ENCODE measurements around the gene TNNT2.
A peak's percentile ranks its signal among the peaks of the same experiment; 100 is the strongest.

The TNNT2 gene

GRCh38 chr1:201377611-201378092 is at the start of gene TNNT2:
TSS of gene TNNT2 (minus strand) at chr1:201377680. CDS start at chr1:201373254, 4,426 bp downstream.
- DNase-seq (ENCODE audit: low read depth): no peak

DNA sequence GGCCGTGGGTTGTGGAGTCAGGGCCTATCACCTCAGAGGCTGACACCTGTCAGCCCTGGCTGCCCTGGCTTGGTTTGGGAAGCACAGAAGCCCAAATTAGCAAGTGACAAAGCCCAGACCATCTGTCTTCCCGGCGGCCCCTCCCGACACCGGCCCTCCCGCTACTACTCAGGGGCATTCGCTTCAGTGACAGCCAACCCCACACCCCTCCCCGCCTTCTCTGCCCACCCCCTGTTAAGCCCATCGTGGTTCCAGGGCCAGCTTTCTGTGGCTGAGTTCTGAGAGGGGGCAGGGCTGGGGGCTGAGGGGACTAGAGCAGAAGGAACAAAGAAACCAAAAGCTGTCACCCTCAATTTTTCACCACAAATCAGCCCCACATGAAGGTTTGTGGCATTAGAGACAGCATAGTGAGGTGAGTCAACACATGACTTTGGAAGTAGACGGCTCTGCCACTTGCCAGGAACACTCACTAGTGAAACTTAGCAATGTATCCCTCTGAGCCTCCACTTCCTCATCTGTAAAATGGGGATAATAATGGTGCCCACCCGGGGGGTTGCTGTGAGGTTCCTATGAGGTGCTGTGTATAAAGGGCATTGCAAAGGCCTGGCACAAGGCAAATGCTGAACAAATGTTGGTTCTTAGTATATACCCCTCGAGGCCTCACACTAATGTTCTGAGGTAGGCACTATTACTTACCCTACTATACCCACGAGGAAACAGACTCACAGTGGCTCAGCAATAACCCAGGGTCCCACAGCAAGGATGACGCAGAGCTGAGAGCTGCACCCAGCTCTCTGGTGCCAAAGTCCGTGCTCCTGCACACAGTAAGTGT is 49.2 kb upstream of the TNNT2 start:
- no peak for DNase-seq (ENCODE audit: low read depth)

- no peak for DNase-seq (ENCODE audit: low read depth)
Observed at GRCh38 chr1:201424146-201424545, 46.7 kb upstream of the TNNT2 start.

DNA sequence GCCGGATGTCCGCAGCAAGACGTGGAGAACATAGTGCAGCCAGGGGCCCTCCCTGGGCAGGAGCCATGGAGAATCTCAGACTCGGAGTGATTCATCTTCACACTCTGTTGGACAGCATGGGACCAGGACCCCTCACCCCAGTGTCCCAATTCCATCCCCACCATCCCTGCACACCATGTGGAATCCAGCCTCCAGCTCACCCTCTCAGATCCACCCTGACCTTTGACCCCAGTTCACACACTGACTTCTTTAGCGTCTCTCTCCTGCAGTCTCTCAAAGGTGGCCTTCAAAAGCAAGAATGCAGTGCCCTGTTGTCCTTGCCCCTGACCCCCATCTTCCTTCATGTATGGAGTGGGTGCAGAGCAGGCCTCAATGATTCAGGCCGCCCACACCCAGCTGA is 46.2 kb upstream of the TNNT2 start:
- DNase-seq (ENCODE audit: low read depth): no peak

GRCh38 chr1:201422436-201423030 is 45.1 kb upstream of the TNNT2 start:
- DNase-seq (ENCODE audit: low read depth): no peak

DNA sequence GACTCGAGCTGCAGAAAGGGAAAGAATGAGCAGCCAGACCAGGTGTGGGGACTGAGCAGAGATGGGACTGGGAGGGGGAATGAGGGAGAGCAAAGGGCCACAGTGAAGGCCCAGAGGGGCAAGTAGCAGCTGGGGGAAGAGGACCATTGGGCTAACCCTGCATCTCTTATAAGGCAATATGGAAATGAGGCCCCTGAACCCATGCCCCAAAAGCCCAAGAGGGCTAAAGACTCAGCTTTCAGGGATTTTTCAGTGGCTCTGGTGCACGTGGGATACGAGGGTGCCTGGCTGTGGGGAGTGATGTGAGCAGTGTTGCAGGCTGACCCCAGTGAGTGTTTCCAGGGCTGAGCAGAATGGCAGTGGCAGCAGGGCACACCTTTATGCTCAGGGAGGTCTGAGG is 44.5 kb upstream of the TNNT2 start:
- DNase-seq (ENCODE audit: low read depth): no peak

- no peak for DNase-seq (ENCODE audit: low read depth)
Observed at GRCh38 chr1:201421041-201421440, 43.6 kb upstream of the TNNT2 start.

GRCh38 chr1:201420608-201421002 is 43.1 kb upstream of the TNNT2 start:
- DNase-seq (ENCODE audit: low read depth): no peak

DNA sequence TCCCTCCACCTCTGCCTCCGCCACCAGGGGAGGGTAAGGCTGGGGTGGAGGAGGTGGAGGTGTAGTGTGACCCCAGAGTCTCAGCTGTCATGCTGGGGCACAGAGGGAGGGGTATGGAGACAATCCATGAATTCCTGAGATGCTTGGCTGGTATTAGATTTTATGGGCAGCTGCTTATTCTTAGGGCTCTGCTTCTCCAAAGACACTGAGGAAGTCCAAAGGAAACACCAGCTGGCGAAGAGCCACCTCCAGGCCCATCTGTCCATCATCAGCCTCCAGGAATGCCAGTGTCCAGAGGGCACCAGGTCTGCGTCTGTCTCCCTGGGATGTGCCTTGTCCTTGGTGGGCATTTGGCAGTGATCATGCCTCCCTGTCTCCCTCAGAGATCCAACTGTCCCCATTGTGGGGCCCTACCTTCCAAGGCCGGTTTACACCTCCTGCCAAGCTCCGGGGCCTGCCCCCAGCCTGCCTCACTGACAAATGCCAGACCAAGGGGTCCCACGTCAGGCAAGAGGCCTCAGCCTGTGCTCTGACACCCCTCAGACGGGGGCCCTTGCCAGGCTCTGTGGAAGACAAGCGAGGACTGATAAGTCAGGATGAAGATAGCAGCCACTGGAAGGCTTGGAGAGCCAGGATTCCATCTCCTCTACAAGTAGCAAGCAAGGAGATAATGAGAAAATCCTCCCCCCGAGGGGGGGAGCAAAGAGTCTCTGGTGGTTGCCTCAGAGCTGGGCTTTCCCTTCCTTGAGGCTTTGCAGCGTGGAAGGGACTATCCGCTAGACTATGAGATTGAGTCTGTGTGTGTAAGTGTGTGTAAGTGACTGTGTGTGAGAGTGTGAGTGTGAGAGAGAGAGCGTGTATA is 42.5 kb upstream of the TNNT2 start:
- DNase-seq (ENCODE audit: low read depth): no peak

DNA sequence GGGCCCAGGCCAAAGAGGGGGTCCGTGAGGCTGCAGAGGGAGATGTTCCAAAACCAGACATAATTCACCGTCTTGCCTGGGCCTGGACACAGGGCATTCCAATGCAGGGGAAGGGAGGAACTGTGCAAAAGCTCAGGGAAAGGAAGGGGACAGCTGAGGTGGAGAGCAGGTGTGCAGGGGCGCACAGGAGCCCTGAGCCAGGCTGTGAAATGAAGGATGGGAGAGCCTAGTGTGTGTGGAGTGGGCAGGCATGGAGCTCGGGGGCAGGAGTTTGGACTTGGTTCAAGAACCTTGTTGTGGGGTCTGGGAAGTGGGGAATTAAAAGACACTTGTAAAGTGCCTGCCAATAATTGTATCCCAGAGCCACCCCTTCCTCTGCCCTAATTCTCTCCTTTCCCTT is 41.8 kb upstream of the TNNT2 start:
- DNase-seq (ENCODE audit: low read depth): no peak

GRCh38 chr1:201418461-201418860 is 41.0 kb upstream of the TNNT2 start:
- DNase-seq (ENCODE audit: low read depth): no peak

GRCh38 chr1:201414051-201414738 is 36.7 kb upstream of the TNNT2 start:
- DNase-seq (ENCODE audit: low read depth): no peak

DNA sequence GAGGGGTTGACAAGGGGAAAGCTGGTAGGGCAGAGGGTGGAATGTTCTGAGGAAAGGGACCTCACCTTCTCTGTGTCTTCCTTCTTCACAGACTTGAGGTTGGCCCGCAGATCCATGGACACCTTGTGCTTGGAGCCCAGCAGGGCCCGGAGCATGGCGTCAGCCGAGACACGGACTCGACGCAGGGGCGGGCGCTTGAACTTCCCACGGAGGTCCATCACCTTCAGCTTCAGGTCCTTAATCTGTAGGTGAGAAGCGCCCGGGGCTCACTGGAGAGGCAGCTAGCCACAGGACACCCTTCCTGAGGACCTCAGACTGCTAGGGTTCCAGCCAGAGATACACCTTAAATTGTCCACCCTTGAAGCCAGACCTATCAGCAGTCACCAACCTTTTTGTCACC is 33.8 kb upstream of the TNNT2 start:
- DNase-seq (ENCODE audit: low read depth): no peak

DNA sequence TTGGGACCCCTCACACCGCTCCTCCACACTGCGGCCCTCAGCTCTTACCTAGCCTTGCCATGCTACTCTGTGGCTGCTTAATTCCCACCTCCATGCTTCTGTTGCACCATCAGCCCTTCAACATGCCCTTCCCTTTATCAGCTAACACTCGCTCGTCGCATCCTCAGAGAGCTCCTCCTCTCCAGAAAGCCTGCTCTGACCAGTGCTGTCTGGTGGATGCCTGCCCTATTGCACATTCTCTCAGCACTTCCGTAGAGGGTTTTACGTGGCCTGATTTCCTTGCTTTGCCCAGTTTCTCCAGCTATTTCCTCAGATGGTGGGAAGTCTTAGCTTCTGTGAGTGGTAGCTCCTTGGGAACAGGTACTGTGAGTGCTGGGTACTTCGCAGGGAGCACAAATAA is 32.0 kb upstream of the TNNT2 start:
- DNase-seq (ENCODE audit: low read depth): no peak

- DNase-seq (ENCODE audit: low read depth): no peak
Observed at GRCh38 chr1:201408834-201409200, 31.3 kb upstream of the TNNT2 start.

GRCh38 chr1:201408176-201408833 is 30.8 kb upstream of the TNNT2 start:
- peak; percentile 60 for DNase-seq (ENCODE audit: low read depth)

DNA sequence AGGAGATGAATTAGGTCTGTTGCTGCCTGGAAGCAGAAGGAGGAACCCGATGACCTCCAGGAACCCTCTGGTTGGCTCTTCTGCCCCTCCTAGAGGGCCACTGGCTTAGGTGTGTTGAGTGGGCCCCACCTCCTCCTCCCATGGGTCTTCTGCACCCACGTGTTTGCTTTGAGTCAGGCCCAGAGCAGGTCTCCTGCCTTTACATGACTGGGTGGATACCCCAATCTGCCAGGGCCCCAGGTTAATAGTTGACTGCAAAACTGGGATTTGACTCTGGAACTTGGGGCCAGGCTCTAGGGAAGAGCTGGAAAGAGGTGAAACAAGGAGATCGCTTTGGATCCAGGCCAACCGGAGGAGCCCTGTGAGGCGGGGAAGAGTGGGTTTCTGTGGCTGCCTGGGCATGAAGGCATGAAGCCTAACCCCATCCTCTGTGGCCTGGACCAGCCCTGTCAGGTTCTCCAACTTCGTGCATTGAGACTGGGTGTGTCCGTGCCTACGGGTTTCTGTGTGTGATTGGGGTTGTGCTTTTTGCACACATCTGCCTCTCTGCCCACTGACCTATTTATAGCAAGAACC is 29.4 kb upstream of the TNNT2 start:
- DNase-seq (ENCODE audit: low read depth): no peak

- no peak for DNase-seq (ENCODE audit: low read depth)
Observed at GRCh38 chr1:201405484-201405831, 28.0 kb upstream of the TNNT2 start.

GRCh38 chr1:201404722-201405483 is 27.4 kb upstream of the TNNT2 start:
- no peak for DNase-seq (ENCODE audit: low read depth)

GRCh38 chr1:201404055-201404454 is 26.6 kb upstream of the TNNT2 start:
- no peak for DNase-seq (ENCODE audit: low read depth)

GRCh38 chr1:201403359-201403758 is 25.9 kb upstream of the TNNT2 start:
- DNase-seq (ENCODE audit: low read depth): no peak

All from activated T-cell treated with anti-CD3 and anti-CD28 coated beads for 1 hour (primary cell).